Measurements from ENCODE around the gene ATXN7L1.

Gene ATXN7L1

GRCh38 chr7:105584165-105584564 lies 292.2 kb downstream of the ATXN7L1 start:
- no peak for DNase-seq (ENCODE audit: low read depth, low spot score)

GRCh38 chr7:105583061-105583460 lies 293.3 kb downstream of the ATXN7L1 start:
- no peak for DNase-seq (ENCODE audit: low read depth, low spot score)

GRCh38 chr7:105581066-105581811 lies 295.2 kb downstream of the ATXN7L1 start, which contains the start of gene EFCAB10:
Gene EFCAB10 (minus strand): TSS chr7:105581493. CDS start chr7:105581463, 30 bp downstream.
- peak; percentile 97 for DNase-seq (ENCODE audit: low read depth, low spot score)

GRCh38 chr7:105580022-105580740 lies 296.2 kb downstream of the ATXN7L1 start:
- DNase-seq (ENCODE audit: low read depth, low spot score), result peak; percentile 62

- no peak for DNase-seq (ENCODE audit: low read depth, low spot score)
Measured at GRCh38 chr7:105578496-105578895, 297.9 kb downstream of the ATXN7L1 start.

GRCh38 chr7:105577251-105577650 lies 299.1 kb downstream of the ATXN7L1 start:
- no peak for DNase-seq (ENCODE audit: low read depth, low spot score)

GRCh38 chr7:105571891-105572290 lies 304.5 kb downstream of the ATXN7L1 start:
- DNase-seq (ENCODE audit: low read depth, low spot score), result no peak

GRCh38 chr7:105567821-105568220 lies 308.6 kb downstream of the ATXN7L1 start:
- DNase-seq (ENCODE audit: low read depth, low spot score), result no peak

- no peak for DNase-seq (ENCODE audit: low read depth, low spot score)
Measured at GRCh38 chr7:105567024-105567423, 309.4 kb downstream of the ATXN7L1 start.

GRCh38 chr7:105565190-105565589 lies 311.2 kb downstream of the ATXN7L1 start:
- no peak for DNase-seq (ENCODE audit: low read depth, low spot score)

GRCh38 chr7:105559926-105560325 lies 316.5 kb downstream of the ATXN7L1 start:
- DNase-seq (ENCODE audit: low read depth, low spot score), result no peak

All from ELF-1 (cell line).